K562 (cell line): ENCODE measurements around the gene C9orf50. TPM values are rescaled to one million over a fixed set of nuclear protein-coding genes. Genes with fewer than 3 reads are reported as not detected.

Source experiments
- ATAC-seq: fragments of 200-7000 bp; cut with Tn5 transposase; 3 replicates; pipeline ENCODE4 v1.9.1; 2020; ENCODE audit warnings: moderate library complexity
- BruUV-seq: library from RNA; stranded (reverse); fragments of 400-500 nt; replicated peaks from 2 replicates; lab custom pipeline; 2021; lab: Mats Ljungman, UMichigan
- CTCF ChIA-PET: fragments of 300-600 bp; formaldehyde crosslinking; extraction: SDS; loops from one replicate; lab custom pipeline; 2021; ENCODE audit warnings: low intra/inter-chr PET ratio; lab: Yijun Ruan, JAX
- POLR2A ChIA-PET: fragments of 300-600, 350-650 bp; sonication (Branson Sonifier 250); formaldehyde crosslinking; extraction: SDS; loops from one replicate; lab custom pipeline; 2021; ENCODE audit warnings: antibody characterized with exemption, inconsistent platforms; lab: Yijun Ruan, JAX
- DNase-seq, 4 experiments: peaks; one replicate each; pipeline versions ENCODE4 v3.0.0 to v3.0.0-alpha.2; 2011 to 2018; ENCODE audit warnings: low spot score in 3 of 4, mixed read lengths in 3 of 4; ENCODE audit errors: extremely low read depth in 1 of 4
- FAIRE-seq: peaks from 2 replicates; lab custom pipeline; 2011; peaks lifted over from hg19 to GRCh38; lab: Jason Lieb, UNC
- H2AFZ ChIP-seq: 2 replicates; pipeline ENCODE4 v1.6.0; 2011; ENCODE audit warnings: low read depth, low read length, control low read depth, inconsistent platforms
- H3K27ac ChIP-seq: fragments of 200-600 bp; 3 replicates; pipeline ENCODE4 v1.8.0; 2011; ENCODE audit warnings: low read depth, mild to moderate bottlenecking, control low read depth, inconsistent platforms, low read length, moderate library complexity, mixed read lengths; ENCODE audit errors: extremely low read depth
- H3K27me3 ChIP-seq, 2 experiments: fragments of 300-600 bp in 1 of 2; 2 replicates in 1 of 2; 3 replicates in 1 of 2; pipeline versions ENCODE4 v1.6.0 to v1.8.0; 2011; ENCODE audit warnings: inconsistent platforms in 2 of 2, low read length in 2 of 2, mild to moderate bottlenecking in 1 of 2, mixed read lengths in 1 of 2, moderate library complexity in 1 of 2; ENCODE audit not compliant: control insufficient read depth in 2 of 2, insufficient read depth in 2 of 2
- H3K36me3 ChIP-seq: fragments of 300-600 bp; 3 replicates; pipeline ENCODE4 v1.8.0; 2011; ENCODE audit warnings: mild to moderate bottlenecking, low read length, inconsistent platforms; ENCODE audit not compliant: control insufficient read depth, insufficient read depth
- H3K4me1 ChIP-seq, 2 experiments: fragments of 200-600 bp in 1 of 2; replicated peaks in 1 of 2; 2 replicates in 1 of 2; 3 replicates in 1 of 2; pipeline versions ENCODE4 v1.5.1 to v1.8.0; 2011; ENCODE audit warnings: inconsistent platforms in 2 of 2, low read length in 2 of 2, mild to moderate bottlenecking in 1 of 2, mixed read lengths in 1 of 2, moderate library complexity in 1 of 2; ENCODE audit not compliant: control insufficient read depth in 2 of 2, insufficient read depth in 2 of 2
- H3K4me2 ChIP-seq: 2 replicates; pipeline ENCODE4 v1.6.1; 2011; ENCODE audit warnings: low read length, control low read depth, inconsistent platforms, mixed read lengths; ENCODE audit not compliant: insufficient read depth
- H3K4me3 ChIP-seq: fragments of 200-600 bp; sonication (generic), shearing (Covaris generic); 2 replicates; pipeline ENCODE4 v1.5.1; 2016; ENCODE audit warnings: control low read depth, inconsistent platforms
- H3K79me2 ChIP-seq: fragments of 200-600 bp; 3 replicates; pipeline ENCODE4 v1.8.0; 2011; ENCODE audit warnings: low read length, inconsistent platforms; ENCODE audit not compliant: control insufficient read depth, insufficient read depth
- H3K9ac ChIP-seq, 2 experiments: 2 replicates each; pipeline versions ENCODE4 v1.6.0 to v1.6.1; 2011; ENCODE audit warnings: low read depth in 2 of 2, low read length in 2 of 2, control low read depth in 1 of 2, inconsistent platforms in 1 of 2, mild to moderate bottlenecking in 1 of 2, mixed read lengths in 1 of 2; ENCODE audit not compliant: insufficient read depth in 1 of 2
- H3K9me1 ChIP-seq: one replicate; pipeline ENCODE4 v1.6.0; 2011; ENCODE audit warnings: inconsistent platforms, mild to moderate bottlenecking, low read length, moderate library complexity; ENCODE audit not compliant: control insufficient read depth, insufficient read depth
- H3K9me3 ChIP-seq: replicated peaks from 2 replicates; pipeline ENCODE4 v1.5.1; 2011; ENCODE audit warnings: low read depth, low read length, inconsistent platforms; ENCODE audit not compliant: control insufficient read depth, insufficient read depth
- H4K20me1 ChIP-seq: replicated peaks from 2 replicates; pipeline ENCODE4 v1.6.1; 2011; ENCODE audit warnings: low read length, inconsistent platforms, mixed read lengths; ENCODE audit not compliant: control insufficient read depth, insufficient read depth
- CCAR2 ChIP-seq: fragments of 200-400 bp; formaldehyde crosslinking; IDR thresholded peaks from 2 replicates; pipeline ENCODE4 v1.6.1; 2017; ENCODE audit warnings: mild to moderate bottlenecking, low read depth, low read length
- ELF2 ChIP-seq: fragments of 250-450 bp; sonication (Bioruptor Pico); IDR thresholded peaks from 2 replicates; pipeline ENCODE4 v1.5.0; 2021; ENCODE audit warnings: mild to moderate bottlenecking
- FOS ChIP-seq: IDR thresholded peaks from 3 replicates; pipeline ENCODE4 v1.6.1; 2011; ENCODE audit not compliant: insufficient read length; ENCODE audit errors: extremely low read depth
- HLTF ChIP-seq: fragments of 450-650 bp; IDR thresholded peaks from 2 replicates; pipeline ENCODE4 v1.6.1; 2016
- MYNN ChIP-seq, 2 experiments: sonication (generic); formaldehyde crosslinking in 1 of 2; IDR thresholded peaks; 2 replicates each; pipeline versions ENCODE4 v1.5.0 to v1.6.1; 2016 to 2020; ENCODE audit warnings: antibody characterized with exemption in 1 of 2, missing genetic modification reagents in 1 of 2
- SNRNP70 ChIP-seq: fragments of 200-400 bp; formaldehyde crosslinking; optimal IDR thresholded peaks from 2 replicates; pipeline ENCODE3; 2017; ENCODE audit warnings: low read depth, low read length
- TEAD2 ChIP-seq: fragments of 450-650 bp; IDR thresholded peaks from 2 replicates; pipeline ENCODE4 v1.6.1; 2016; ENCODE audit warnings: missing genetic modification characterization, control low read depth, missing compliant biosample characterization
- ZNF507 ChIP-seq: conservative IDR thresholded peaks from 2 replicates; pipeline ENCODE4 v1.6.1; 2017; ENCODE audit warnings: missing genetic modification characterization, missing compliant biosample characterization
- ZNF699 ChIP-seq: fragments of 250-450 bp; sonication (Bioruptor Pico); IDR thresholded peaks from 2 replicates; pipeline ENCODE4 v1.8.0; 2021; ENCODE audit warnings: mild to moderate bottlenecking, moderate library complexity; ENCODE audit not compliant: insufficient replicate concordance
- WGBS: fragments of 100-300 bp; shearing (Covaris generic); methylation state at CpG from one replicate; pipeline ENCODE4 v1.1.6; 2016; ENCODE audit warnings: low coverage, mixed read lengths; ENCODE audit not compliant: insufficient coverage; ENCODE audit errors: missing lambda C conversion rate; 5-methylcytosine and 5-hydroxymethylcytosine counted together
- in situ Hi-C: fragments of 300-500 bp; cut with MboI; formaldehyde crosslinking; loops from 4 replicates; pipeline ENCODE4 v1.15.0; 2018; ENCODE audit warnings: inconsistent platforms, mixed read lengths
- intact Hi-C: fragments of 100-400 bp; cut with micrococcal nuclease; formaldehyde crosslinking; loops from 2 replicates; pipeline ENCODE4 v1.14.2; 2022
- polyA plus RNA-seq, 8 experiments: library from polyadenylated mRNA; depleted of rRNA in 4 of 8; stranded (reverse) in 5 of 8; unstranded in 3 of 8; fragments of >200 nt; fragmentation: Nextera tagmentation in 2 of 8; fragmentation: Illumina TruSeq in 1 of 8; extraction: Ambion mirVana in 2 of 8; extraction: Trizol in 1 of 8; gene quantifications; 2 replicates each; pipeline versions ENCODE4 v1.2.1 to v1.2.3, GENCODE V29; 2011 to 2014; ENCODE audit warnings: inconsistent platforms in 1 of 8, missing spikeins in 1 of 8
- total RNA-seq, 7 experiments: library from RNA; depleted of rRNA in 6 of 7; stranded (reverse); fragments of >200 nt in 6 of 7; fragmentation: Illumina TruSeq in 2 of 7; extraction: Trizol in 2 of 7; gene quantifications; 2 replicates each; pipeline versions ENCODE4 v1.2.1 to v1.2.3, GENCODE V29; 2011 to 2021; ENCODE audit warnings: low replicate concordance in 1 of 7
- TF ChIP-seq, protein P1 (sequence below): fragments of 450-650 bp; IDR thresholded peaks from 2 replicates; pipeline ENCODE4 v1.6.1; 2017; ENCODE audit warnings: antibody characterized with exemption, mild to moderate bottlenecking

The C9orf50 gene
- total and polyA plus RNA-seq, 9 of the 15 experiments (the other 6 are each of a cell fraction or from before 2014, with no cell fraction given): not detected

DNA sequence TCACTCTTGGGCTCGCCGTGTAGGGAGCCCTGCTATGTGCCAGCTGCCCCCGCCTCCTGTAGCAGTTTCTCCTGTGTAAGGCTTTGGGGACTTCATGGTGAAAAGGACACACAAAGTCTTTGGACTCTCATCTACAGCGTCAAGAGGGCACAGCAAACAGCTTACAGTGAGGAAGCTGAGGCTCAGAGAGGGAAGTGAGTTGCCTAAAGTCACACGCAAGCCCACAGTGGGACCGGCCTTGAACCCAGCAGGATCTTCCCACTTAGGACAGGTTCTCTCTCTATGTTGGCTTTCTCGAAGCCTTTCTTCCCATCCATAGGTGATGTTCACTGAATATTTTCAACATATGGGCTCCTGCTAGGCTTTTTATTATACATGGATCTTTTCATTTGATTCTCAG lies 34.8 kb upstream of the C9orf50 start:
- intact Hi-C loops: no loop called here
- Histone ChIP-seq H3K9me3 (no peaks in the 10 kb centered on the region), H3K4me1 (peaks cover 0 to 3% of the 10 kb centered on the region in 2 experiments; a peak in 2 of 5 replicates), H3K27ac (no peak overlapping the region), H3K27me3 (peaks cover 29 to 39% of the 10 kb centered on the region in 2 experiments; a peak in 4 of 5 replicates), H3K9me1 (no peaks in the 10 kb centered on the region), H3K9ac (no peak overlapping the region), H4K20me1 (no peaks in the 10 kb centered on the region; the same call in 1 of the 2 replicates), H2AFZ (no peak overlapping the region)
- DNase-seq: no peak
- BruUV-seq: no TSS peak
- TF ChIP-seq FOS (no peak), ELF2 (CRISPR knock-in tag) (no peak), TEAD2 (tag) (no peak), ZNF699 (CRISPR knock-in tag) (no peak), HLTF (no peak), ZNF507 (tag) (no peak), CCAR2 (no peak), MYNN (IDR thresholded peaks at IDR 0.05) (no peak), MYNN (CRISPR knock-in tag; IDR thresholded peaks at IDR 0.05) (no peak), SNRNP70 (no peak)
- TF ChIP-seq, protein P1, sequence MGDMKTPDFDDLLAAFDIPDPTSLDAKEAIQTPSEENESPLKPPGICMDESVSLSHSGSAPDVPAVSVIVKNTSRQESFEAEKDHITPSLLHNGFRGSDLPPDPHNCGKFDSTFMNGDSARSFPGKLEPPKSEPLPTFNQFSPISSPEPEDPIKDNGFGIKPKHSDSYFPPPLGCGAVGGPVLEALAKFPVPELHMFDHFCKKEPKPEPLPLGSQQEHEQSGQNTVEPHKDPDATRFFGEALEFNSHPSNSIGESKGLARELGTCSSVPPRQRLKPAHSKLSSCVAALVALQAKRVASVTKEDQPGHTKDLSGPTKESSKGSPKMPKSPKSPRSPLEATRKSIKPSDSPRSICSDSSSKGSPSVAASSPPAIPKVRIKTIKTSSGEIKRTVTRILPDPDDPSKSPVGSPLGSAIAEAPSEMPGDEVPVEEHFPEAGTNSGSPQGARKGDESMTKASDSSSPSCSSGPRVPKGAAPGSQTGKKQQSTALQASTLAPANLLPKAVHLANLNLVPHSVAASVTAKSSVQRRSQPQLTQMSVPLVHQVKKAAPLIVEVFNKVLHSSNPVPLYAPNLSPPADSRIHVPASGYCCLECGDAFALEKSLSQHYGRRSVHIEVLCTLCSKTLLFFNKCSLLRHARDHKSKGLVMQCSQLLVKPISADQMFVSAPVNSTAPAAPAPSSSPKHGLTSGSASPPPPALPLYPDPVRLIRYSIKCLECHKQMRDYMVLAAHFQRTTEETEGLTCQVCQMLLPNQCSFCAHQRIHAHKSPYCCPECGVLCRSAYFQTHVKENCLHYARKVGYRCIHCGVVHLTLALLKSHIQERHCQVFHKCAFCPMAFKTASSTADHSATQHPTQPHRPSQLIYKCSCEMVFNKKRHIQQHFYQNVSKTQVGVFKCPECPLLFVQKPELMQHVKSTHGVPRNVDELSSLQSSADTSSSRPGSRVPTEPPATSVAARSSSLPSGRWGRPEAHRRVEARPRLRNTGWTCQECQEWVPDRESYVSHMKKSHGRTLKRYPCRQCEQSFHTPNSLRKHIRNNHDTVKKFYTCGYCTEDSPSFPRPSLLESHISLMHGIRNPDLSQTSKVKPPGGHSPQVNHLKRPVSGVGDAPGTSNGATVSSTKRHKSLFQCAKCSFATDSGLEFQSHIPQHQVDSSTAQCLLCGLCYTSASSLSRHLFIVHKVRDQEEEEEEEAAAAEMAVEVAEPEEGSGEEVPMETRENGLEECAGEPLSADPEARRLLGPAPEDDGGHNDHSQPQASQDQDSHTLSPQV: no peak
- TF ChIP-seq, all 486 proteins: peak for 0
- Histone ChIP-seq H3K4me3 (no peak overlapping the region), H3K79me2 (no peaks in the 10 kb centered on the region), H3K4me2 (no peak overlapping the region), H3K36me3 (no peaks in the 10 kb centered on the region)
- in situ Hi-C loops: loop anchor here (25.0 kb wide), 1 partner anchor 682 kb away; no protein-coding TSS in a partner anchor
- ChIA-PET POLR2A (interaction anchor here (1.0 to 1.4 kb wide), 3 partner anchors 12 to 117 kb away, joined by 3 to 4 read pairs (median 3); no protein-coding TSS in a partner anchor), CTCF (no interaction called here)
- 8% methylated on average over 7 of the region's 7 CpGs for WGBS
- FAIRE-seq (no peak), ATAC-seq (no peak)
